NOMO-1 treated with DMSO at 0.1 percent for 48 hours (cell line): ENCODE results near the gene UBE2L3.
A peak's percentile ranks its signal among the peaks of the same experiment; 100 is the strongest.
"Not testable (repeated sequence)": the region's sequence is repeated elsewhere in the genome, so short reads cannot be mapped to it uniquely, and the experiment has no call there.

Source experiments
- DNase-seq: peaks from one replicate; lab custom pipeline; 2025; ENCODE audit not compliant: unreplicated experiment; lab: John Stamatoyannopoulos, UW

The UBE2L3 gene

DNA sequence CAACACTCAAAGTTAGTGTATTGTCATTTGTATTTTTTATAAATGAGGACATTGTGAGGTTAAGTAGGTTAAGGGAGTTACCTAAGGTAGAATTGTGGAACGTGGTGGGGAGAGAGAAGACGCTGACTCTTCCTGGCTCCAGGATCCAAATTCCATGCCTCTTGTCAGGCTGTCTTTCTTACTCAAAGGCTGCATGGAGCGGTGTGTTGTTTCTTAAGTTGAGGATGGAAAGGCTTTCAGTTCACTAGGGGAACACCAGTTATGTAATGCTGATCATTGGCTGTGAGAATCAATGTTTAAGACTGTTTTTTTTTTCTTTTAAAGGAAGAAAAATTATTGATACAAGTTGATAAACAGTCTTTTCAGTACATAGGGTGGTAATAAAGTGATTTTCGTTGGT is 2.9 kb downstream of the UBE2L3 start:
- no peak for DNase-seq

DNA sequence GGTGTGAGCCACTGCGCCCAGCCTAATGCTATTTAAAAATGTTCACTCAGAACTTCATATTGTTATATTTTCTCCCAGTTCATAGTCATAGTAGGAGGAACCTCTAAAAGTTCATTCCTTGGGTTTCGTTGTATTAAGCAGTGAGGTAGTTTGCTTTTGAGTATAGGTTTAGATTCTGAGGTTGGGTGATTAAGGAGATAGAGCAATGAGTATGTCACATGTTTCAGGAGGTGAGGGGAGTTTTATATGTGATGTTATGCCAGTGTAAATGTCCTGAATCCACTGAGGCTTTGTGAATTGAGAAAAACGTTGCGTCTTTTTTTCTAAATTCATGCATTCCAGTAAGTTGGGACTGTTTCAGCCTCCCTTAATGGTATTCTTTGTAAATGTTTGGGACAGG is 4.2 kb downstream of the UBE2L3 start:
- DNase-seq = no peak

DNA sequence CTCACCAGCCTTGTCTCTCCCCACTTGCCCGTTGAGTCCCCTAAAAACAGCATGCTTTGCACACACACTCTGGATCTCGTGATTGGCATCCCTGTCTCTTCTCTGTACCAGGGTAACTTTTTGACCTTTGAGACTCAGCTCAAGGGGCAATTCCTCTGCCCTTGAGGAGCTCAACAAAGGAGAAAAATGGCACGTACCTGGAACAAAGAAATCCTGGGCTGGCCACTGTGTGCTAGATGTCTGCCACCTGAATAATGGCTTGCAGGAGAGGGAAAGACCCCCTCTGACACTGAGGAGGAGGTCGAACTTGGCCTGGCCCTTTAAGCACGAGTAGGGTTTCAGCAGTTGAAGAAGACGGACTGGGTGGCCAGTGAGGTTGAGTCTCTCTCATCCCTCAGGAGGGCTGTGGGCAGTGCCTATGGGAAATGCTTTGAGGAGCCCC is 5.8 kb downstream of the UBE2L3 start:
- no peak for DNase-seq

DNA sequence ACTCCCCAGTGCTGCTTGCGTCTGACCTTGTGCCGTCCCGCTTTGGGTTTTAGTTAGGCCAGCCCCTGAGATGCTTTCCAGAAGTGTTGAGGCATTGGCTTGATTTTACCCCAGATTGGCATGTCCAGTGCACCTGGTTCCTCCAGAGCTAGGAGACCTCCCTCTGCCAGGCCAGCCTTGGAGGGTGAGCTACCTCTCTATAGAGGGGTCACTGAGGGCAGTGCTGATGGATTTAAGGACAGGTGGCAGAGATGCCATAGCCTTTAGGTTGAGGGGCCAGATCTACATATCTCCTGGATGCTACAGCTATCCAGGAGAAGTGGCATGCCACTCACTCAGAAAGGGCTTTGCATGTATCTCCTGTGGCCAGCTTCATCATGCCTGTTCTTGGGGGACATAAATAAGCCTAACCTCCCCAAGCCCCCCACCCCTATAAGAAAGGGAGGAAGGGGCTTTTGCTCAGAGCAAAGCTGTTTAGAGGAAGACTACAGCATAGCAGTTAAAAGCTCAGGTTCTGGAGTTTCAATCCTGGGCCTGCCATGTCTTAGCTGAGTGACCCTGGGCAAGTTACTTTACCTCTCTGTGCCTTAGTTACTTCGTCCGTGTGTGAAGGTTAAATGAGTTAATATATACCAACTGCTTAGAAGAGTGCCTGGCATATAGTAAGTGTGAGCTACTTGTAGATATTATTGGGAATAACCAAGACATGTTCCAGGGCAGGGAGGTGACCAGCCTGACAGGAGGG is 6.4 kb downstream of the UBE2L3 start:
- no peak for DNase-seq

DNA sequence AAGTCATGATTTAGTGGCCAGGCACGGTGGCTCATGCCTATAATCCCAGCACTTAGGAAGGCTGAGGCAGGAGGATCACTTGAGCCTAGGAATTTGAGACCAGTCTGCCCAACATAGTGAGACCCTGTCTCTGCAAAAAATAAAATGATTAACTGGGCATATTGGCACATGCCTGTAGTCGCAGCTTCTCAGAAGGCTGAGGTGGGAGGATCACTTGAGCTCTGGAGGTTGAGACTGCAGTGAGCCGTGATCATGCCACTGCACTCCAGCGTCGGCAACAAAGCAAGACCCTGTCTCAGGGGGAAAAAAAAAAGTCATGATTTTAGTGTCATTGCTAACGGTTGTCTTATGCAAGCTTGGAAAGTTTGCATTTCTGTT is 11.9 kb downstream of the UBE2L3 start:
- DNase-seq = no peak

DNA sequence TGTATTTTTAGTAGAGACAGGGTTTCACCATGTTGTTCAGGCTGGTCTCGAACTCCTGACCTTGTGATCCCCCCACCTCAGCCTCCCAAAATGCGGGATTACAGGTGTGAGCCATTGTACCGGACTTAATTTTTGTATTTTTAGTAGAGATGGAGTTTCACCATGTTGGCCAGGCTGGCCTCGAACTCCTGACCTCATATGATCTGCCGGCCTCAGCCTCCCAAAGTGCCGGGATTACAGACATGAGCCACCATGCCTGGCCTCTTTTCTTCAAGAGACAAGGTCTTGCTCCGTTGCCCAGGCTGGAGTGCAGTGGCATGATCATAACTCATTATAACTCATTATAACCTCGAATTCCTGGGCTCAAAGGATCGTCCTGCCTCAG is 13.1 kb downstream of the UBE2L3 start:
- not testable (repeated sequence) for DNase-seq

DNA sequence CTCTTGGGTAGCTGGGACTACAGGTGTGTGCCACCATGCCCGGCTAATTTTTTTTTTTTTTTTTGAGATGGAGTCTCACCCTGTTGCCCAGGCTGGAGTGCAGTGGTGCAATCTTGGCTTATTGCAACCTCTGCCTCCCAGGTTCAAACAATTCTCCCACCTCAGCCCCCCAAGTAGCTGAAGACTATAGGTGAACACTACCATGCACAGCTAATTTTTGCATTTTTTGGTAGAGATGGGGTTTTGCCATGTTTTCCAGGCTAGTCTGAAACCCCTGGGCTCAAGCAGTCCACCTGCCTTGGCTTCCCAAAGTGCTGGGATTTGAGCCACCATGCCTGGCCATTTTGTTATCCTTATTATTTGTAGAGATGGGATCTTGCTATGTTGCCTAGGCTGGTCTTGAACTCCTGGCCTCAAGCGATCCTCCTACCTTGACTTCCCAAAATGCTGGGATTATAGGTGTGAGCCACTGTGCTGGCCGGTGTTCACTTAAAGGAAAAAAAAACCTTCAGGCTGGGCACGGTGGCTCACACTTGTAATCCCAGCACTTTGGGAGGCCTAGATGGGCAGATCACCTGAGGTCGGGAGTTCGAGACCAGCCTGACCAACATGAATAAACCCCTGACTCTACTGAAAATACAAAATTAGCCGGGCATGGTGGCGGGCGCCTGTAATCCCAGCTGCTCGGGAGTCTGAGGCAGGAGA is 13.6 kb downstream of the UBE2L3 start:
- DNase-seq = not testable (repeated sequence)

DNA sequence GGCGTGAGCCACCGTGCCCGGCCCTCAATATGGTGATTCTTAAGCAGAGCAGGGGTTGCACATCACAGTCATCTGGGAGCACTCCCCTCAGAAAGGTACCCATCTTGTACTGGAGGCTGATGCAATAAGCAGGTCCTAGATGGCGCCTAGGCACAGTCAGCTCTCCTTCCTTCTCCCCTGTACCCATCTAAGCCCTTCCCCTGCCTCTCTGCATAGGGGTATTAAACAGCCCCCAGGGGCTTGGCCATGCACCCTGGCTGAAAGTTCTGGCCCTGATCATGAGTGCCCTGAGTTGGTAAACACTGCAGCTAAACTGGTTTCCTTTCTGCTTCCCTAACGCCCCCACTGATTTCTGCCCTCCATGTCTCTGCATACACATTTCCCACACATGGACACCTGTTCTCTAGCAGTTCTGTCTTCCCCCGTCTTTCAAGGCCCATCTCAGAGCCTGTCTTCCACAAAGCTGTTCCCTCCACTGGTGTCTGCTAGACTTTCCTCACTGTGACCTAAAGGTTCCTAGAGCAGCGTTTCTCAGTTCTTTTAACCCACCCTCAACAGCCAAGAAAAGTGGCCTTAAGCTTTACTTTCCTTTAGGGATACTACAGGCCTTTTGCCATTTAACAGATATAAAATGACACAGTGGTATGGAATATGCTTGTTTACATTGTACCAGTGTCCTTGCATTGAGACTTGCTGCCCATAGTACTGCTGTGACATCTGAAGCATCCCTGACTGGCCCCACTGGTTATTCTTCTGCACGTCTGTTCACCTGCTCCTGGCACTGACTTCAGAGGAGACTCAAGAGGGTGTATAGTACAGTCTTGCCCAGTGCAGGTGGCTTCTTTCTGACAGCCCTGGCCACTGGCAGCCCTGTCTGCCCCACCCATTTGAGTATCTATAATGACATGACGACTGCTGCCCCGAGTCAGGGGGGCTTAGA is 15.6 kb downstream of the UBE2L3 start:
- no peak for DNase-seq

DNA sequence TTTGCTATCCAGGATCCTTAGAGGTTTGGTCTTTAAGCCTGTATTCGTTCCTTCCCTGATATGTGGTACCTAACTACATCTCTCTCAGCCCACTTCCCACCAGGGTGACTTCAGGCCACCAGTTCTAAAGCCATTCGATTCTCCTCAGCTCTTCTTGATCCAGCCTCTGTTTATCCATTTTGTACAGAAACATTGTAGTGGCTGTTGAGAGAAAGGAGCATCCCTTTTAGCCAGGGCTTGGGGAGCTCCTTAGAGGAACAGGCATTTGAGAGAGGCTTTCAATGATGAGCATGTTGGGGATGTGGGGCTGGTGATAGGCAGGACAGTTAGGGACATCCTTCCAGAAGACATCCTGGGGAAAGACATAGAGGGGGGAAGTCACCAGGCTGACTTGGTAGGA is 17.9 kb downstream of the UBE2L3 start:
- no peak for DNase-seq

DNA sequence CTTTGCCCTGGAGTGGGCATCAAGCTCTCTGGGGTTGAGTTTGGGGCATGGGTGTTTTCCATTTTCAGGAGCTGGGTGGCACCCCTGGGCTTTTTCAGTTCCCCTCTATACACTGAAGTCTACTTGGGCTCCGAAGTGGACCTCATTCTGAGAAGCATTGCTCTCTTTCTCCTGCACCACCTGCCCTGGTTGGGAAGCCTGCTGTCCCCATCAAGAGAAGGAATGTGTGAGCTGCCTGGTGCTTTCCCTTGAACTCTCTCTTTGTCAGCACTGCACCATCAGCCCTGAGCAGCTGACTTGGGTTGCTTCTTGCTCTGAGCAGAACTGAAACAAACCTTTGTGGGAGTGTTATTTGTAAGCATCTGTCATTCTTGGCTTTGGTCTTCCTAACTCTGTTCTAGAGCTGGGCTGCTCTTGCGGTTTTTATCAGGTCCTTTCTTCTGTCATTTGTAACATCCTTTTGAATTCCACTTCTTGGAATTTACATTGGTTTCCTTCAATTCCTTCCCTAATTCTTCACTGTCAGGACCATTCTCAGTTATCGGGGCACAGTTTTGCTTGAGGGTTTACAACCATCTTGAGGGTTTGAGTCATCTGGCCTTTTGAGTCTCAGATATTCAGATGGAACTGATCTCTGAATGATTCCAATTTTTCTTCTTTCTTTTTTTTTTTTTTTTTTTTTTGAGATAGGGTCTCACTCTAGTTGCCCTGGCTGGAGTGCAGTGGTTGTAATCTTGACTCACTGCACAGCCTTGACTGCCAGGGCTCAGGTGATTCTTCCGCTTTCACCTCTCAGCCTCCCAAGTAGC is 20.5 kb downstream of the UBE2L3 start:
- peak; percentile 6 for DNase-seq

DNA sequence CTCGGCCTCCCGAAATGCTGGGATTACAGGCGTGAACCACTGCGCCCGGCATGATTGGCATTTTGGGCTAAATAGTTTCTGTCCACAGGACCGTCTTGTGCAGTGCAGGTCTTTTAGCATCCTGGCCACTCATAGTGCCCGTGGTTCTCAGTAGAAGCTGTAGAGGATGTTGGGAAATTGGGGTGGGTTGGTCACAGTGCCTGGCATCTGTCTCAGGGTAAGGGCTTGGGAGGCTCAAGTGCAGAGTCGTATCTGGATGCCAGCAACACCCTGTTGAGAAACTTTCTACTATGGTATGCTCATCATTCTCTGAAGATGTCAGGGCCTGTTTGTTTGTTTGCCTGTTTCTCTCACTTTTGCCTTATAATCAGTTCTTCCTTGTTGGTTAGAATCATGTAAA is 21.9 kb downstream of the UBE2L3 start:
- DNase-seq = no peak

DNA sequence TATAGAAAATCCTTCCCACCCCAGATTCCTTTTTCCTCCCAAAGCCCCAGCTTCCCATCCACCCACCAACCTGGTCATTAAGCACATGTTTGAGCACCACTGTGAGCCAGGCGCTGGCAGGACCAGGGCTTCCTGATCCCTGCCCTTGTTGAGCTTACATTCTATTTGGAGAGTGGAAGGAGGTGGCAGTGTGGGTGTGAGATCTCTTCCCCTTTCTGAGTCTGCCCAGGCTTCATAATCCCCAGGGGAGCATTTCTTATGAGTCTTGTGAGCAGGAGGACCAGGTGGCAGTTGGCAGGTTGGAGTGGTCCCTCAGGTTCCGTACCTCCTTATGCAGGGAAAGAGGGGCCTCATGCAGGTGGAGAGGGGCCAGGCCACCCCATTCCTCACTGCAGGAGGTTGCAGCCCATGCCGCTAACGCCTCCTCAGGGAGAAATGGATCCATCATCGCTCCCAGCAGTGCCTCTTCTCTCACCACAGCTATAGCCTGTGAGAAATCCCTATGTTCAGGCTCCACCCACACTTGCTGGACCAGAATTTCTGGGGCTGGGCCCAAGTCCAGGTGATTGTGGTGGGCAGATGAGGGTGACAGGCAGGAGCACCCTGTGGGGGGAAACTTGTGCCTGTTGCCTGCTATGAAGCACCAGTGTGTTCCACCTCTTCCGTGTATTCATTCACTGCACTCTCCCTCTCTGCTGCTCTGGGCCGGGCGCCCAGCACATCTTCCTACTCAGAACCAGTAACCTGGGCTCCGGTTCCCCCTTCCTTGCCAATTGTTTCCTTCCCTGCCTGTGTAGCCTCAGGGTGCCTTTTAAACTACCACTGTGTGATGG is 23.5 kb downstream of the UBE2L3 start:
- DNase-seq = no peak

DNA sequence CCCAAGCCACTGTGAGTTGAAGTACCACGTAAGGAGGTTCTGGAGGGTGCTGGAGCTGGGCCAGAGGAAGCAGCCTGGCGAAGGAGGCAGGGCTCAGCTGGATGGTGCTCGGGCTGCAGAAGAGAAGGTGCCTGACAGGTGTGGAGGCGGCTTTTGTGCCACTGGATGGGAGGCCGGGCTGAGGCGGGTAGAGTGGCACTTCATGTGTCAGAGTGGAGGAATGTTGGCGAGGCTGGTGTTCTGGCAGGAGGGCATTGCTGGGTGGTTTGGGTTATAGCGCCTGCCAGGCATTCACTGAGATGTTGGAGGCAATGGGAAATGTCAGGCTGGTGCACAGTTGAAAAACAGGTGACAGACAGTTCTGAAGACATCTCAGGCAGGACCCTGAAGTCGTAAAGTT is 24.2 kb downstream of the UBE2L3 start:
- DNase-seq = no peak

DNA sequence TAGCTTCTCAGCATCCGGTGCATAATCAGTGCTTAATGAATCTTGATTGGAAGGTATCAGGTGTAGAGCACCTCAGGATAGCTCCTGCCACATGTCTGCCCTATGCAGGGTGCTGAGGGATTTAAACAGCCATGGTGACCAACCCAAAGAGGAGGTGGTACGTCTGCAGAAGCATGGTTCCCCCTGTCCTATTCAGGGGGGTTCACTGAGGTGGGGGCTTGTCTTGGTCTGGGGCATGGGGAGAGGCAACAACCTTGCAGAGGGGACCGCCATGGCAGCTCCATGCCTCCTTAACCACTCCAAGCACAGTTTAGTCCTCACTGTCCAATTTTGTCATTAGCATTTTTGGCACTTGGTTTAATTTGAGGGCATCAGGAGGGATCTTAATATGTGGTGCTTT is 24.9 kb downstream of the UBE2L3 start:
- DNase-seq = no peak

DNA sequence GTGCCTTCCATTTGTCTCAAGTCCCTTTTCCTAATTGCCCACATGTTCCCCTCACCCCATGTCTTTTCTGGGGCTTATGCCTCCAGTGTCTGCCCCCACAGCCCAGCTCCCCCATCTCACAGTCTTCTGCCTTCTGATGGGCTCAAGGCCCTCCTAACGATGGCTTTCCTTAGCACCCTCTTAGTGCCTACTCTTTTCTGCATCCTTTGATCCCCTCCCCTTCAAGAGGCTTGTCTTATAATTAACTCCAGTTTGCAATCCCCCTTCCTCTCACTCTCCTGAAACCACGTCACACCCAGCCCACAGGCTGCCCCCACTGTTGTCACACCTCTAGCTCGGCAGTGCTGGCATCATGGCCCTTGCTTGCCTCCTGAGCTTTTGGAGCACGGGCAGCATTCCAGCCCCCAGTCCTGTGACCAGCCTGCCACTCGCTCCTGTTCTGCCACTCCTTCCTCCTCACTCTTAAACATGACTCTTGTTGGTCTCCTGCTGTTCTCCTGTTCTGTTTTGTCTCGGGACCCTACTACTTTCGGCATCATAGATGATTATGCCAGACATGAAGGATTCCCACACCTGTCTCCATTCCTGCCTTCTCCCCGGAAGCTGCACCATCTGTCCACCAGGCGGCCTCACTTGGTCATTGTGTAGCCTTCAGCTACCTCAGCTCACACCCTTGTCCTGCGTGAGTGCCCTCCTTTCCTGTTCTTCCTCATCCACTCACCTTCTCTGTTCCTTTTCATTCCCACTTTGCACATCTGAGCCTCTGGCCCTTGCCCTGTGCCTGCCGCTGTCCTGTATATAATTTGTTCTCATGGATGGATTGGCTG is 26.1 kb downstream of the UBE2L3 start:
- no peak for DNase-seq

DNA sequence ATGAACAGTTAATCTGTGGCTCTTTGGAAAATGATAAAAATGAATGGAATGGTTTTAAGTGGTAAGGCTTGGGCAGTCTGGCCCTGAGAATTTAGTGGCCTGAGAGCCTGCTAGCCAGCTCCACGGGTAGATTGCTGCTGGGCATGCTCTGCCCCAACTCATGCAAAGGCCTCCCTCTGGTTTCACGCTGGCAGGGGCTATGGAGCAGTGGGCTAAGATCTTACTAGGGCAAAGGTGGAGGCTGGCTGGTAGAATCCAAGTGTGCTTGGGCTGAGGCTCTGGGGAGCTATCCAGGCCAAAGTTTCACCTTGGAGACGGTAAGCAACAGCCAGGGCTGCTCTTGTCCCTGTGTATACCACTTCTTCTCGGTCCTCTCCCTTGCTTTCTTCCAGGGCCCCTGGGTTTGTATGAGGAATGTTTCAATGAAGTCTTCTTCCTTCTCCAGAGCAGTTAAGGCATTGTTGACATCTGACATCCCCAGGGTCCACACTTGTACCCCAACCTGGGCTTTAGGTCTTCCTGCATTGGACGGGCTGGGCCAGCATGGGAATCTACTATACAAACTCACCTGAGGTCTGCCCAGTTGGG is 27.4 kb downstream of the UBE2L3 start:
- no peak for DNase-seq

DNA sequence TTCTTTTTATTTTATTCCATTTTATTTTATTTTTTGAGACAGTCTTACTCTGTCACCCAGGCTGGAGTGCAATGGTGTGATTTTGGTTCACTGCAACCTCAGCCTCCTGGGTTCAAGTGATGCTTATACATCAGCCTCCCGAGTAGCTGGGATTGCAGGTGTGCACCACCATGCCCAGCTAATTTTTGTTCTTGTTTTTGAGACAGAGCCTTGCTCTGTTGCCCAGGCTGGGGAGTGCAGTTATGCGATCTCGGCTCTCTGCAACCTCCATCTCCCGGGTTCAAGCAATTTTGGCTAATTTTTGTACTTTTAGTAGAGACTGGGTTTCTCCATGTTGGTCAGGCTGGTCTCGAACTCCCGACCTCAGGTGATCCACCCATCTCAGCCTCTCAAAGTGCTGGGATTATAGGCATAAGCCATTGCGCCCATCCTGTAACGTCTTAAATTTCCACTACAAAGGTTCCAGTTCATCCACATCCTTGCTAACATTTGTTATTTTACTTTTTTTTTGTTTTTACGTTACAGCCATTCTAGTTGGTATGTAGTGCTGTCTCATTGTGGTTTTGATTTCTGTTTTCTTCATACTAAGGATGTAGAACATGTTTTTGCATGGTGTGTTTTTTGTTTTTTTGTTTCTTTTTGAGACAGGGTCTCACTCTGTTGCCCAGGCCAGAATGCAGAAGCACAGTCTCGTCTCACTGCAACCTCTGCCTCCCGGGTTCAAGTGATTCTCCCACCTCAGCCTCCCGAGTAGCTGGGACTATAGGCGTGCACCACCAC is 29.0 kb downstream of the UBE2L3 start:
- DNase-seq = not testable (repeated sequence)

DNA sequence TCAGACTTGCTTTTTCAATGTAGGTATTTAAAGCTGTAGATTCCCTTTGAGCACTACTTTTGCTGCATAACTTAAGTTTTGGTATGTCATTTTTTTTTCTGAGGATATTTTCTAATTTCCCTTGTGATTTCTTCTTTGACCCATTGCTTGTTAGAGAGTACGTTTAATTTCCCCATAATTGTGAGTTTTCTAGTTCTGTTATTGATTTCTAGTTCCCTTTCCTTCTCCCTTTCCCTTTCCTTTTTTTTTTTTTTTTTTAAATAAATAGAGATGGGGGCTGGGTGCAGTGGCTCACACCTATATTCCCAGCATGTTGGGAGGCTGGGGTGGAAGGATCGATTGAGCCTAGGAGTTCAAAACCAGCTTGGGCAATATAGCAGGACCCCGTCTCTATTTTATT is 30.8 kb downstream of the UBE2L3 start:
- no peak for DNase-seq
